ENCODE data around the gene GCH1.

GCH1 gene

DNA sequence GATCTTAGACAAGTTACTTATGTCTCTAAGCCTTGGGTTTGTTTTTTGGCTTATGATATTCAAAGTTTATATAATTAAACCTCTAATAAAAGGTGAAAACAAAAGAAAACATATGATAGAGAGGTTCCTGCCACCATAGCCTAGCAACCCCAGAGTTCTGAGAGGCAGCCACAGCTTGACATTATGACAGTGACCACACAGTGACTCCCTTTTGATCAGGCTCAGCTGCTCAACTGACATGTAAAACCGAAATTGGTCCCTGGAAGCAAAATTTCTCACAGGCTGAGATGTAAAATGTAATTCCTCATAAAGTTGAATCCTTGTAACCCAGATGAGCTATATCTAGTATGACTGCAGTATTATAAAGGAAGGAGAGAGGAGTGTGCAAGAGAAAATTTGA, 108.5 kb downstream of the GCH1 start:
- no peak for DNase-seq

DNA sequence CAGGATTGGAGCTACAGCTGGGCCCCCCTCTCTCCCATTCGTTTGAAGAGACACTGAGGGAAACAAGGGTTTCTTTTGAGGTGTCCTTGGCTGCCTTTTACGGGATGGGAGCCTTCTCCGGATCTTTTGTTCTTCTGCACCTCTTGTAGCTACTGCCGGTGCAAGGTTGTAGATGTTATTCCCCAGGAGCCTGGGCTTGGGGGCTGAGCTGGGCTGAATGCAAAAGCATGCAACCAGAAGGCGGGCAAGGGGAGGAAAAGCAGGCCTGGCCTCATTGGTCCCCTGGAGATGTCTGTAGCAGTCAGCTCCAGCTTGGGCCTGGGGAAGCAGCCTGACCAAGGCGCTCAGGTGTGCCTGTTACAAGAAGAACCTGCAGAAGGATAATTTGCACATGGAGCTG, 110.3 kb downstream of the GCH1 start:
- DNase-seq, result no peak
